Natural killer cell (primary cell): ENCODE measurements around the gene TRIM32. TPM values are rescaled to one million over a fixed set of nuclear protein-coding genes. Genes with fewer than 3 reads are reported as not detected.

ENCODE experiments used
- ATAC-seq, 3 donors: fragments of 150-1000 bp in 2 of 3; fragments of 200-7000 bp in 1 of 3; cut with Tn5 transposase; 1 replicate in 1 of 3; 2 replicates in 2 of 3; pipeline ENCODE4 v1.10.0; 2021; ENCODE audit warnings: mild to moderate bottlenecking in 2 of 3, moderate library complexity in 2 of 3
- DNase-seq, 2 donors: peaks; one replicate each; pipeline versions ENCODE4 v3.0.0 to v3.0.0-alpha.2; 2013 to 2021; ENCODE audit warnings: mixed read lengths in 1 of 2
- H3K27ac ChIP-seq: one replicate; pipeline ENCODE4 v1.5.1; 2013; ENCODE audit warnings: mild to moderate bottlenecking, low read length
- H3K27me3 ChIP-seq: one replicate; pipeline ENCODE4 v1.6.1; 2013; ENCODE audit warnings: low read length; ENCODE audit not compliant: control insufficient read depth, insufficient read depth
- H3K36me3 ChIP-seq: one replicate; pipeline ENCODE4 v1.6.1; 2013; ENCODE audit warnings: low read length; ENCODE audit not compliant: control insufficient read depth, insufficient read depth
- H3K4me1 ChIP-seq: one replicate; pipeline ENCODE4 v1.6.1; 2013; ENCODE audit warnings: low read length; ENCODE audit not compliant: control insufficient read depth, insufficient read depth
- H3K4me3 ChIP-seq: one replicate; pipeline ENCODE4 v1.5.1; 2013; ENCODE audit warnings: low read length
- H3K9me3 ChIP-seq: one replicate; pipeline ENCODE4 v1.6.1; 2013; ENCODE audit warnings: low read length; ENCODE audit not compliant: control insufficient read depth, insufficient read depth
- H3K27ac Mint-ChIP-seq, 2 donors: one replicate each; pipeline ENCODE4 v1.8.0; 2022; ENCODE audit warnings: mild to moderate bottlenecking in 2 of 2, mixed read lengths in 2 of 2, moderate library complexity in 1 of 2
- H3K27me3 Mint-ChIP-seq, 2 donors: one replicate each; pipeline ENCODE4 v1.8.0; 2022; ENCODE audit warnings: low read depth in 2 of 2, mixed read lengths in 2 of 2
- H3K36me3 Mint-ChIP-seq: one replicate; pipeline ENCODE4 v1.8.0; 2022; ENCODE audit warnings: mixed read lengths
- H3K4me1 Mint-ChIP-seq, 2 donors: one replicate each; pipeline ENCODE4 v1.8.0; 2022; ENCODE audit warnings: mixed read lengths in 2 of 2
- H3K4me3 Mint-ChIP-seq: one replicate; pipeline ENCODE4 v1.8.0; 2022; ENCODE audit warnings: mild to moderate bottlenecking, moderate library complexity, mixed read lengths
- H3K9me3 Mint-ChIP-seq, 2 donors: one replicate each; pipeline ENCODE4 v1.8.0; 2022; ENCODE audit warnings: mixed read lengths in 2 of 2
- WGBS: methylation state at CpG from one replicate; pipeline ENCODE4 v1.1.7; 2013; ENCODE audit warnings: missing lambda C conversion rate; ENCODE audit not compliant: insufficient coverage; 5-methylcytosine and 5-hydroxymethylcytosine counted together
- intact Hi-C: fragments of 100-400 bp; cut with micrococcal nuclease; formaldehyde crosslinking; loops from one replicate; pipeline ENCODE4 v1.14.2; 2022
- total RNA-seq, 4 donors: library from RNA; stranded (reverse); fragments of 120-200 nt in 1 of 4; gene quantifications; one replicate each; pipeline versions ENCODE4 v1.2.3 to v1.2.4, GENCODE V29; 2013 to 2022
- TF ChIP-seq, protein P1 (sequence below): fragments of 200-600 bp; IDR thresholded peaks from one replicate; pipeline ENCODE4 v1.8.0; 2022; ENCODE audit warnings: antibody characterized with exemption

The TRIM32 gene
- total RNA-seq, 3 donors from 2014 or later (not counting 1 experiment from before 2014, with no cell fraction given), result 8.1 to 12.6 (median 10.8) TPM

DNA sequence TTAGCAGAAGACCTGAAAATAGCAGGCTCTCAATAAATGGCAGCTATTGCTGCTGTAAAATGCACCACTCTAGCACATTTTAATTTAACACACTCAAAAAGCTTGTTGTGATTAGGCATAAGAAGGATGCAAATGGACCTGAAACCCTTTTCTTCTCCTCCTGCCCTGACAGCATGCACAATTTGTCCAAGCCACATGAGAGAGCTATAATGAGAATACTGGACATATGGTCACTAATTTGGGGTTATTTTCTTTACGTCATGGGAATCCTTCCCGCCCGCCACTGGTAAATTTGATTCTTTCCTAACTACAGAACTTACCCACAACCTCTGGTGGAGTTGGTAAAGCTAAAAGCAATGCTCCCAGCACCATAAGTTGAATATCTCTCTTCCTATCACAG is 62.1 kb downstream of the TRIM32 start:
- Histone ChIP-seq H3K27me3 (no peaks in the 10 kb centered on the region), H3K9me3 (no peaks in the 10 kb centered on the region), H3K4me1 (no peaks in the 10 kb centered on the region), H3K27ac (no peak overlapping the region), H3K36me3 (no peaks in the 10 kb centered on the region), H3K4me3 (no peak overlapping the region)
- ATAC-seq (no peak), DNase-seq (no peak)
- intact Hi-C loops, result no loop called here
- Mint-ChIP-seq H3K4me3 (no peak overlapping the region), H3K9me3 (peaks cover 0 to 4% of the 10 kb centered on the region in 2 donors), H3K4me1 (no peaks in the 10 kb centered on the region), H3K36me3 (no peaks in the 10 kb centered on the region), H3K27ac (no peak overlapping the region), H3K27me3 (peaks cover 0 to 8% of the 10 kb centered on the region in 2 donors)
- WGBS, result 100% methylated on average over 1 of the region's 3 CpGs
- TF ChIP-seq, protein P1, sequence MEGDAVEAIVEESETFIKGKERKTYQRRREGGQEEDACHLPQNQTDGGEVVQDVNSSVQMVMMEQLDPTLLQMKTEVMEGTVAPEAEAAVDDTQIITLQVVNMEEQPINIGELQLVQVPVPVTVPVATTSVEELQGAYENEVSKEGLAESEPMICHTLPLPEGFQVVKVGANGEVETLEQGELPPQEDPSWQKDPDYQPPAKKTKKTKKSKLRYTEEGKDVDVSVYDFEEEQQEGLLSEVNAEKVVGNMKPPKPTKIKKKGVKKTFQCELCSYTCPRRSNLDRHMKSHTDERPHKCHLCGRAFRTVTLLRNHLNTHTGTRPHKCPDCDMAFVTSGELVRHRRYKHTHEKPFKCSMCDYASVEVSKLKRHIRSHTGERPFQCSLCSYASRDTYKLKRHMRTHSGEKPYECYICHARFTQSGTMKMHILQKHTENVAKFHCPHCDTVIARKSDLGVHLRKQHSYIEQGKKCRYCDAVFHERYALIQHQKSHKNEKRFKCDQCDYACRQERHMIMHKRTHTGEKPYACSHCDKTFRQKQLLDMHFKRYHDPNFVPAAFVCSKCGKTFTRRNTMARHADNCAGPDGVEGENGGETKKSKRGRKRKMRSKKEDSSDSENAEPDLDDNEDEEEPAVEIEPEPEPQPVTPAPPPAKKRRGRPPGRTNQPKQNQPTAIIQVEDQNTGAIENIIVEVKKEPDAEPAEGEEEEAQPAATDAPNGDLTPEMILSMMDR, result no peak

DNA sequence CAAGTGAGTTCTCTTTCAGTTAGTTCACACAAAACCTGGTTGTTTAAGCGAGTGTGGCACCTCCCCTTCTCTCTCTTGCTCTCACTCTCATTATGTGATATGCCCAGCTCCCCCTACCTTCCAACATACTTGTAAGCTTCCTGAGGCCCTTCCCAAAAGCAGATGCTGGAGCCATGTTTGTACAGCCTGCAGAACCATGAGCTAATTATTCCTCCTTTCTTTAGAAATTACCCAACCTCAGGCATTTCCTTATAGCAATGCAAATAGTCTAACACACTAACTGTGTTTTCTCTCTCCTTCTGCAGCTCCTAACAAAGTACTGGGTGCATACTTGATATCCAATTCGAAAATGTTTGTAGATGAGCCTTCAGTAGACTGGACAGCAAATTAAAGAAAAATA is 62.7 kb downstream of the TRIM32 start:
- H3K4me3 Mint-ChIP-seq, result no peak overlapping the region
- peaks cover 0 to 4% of the 10 kb centered on the region in 2 donors for H3K9me3 Mint-ChIP-seq
- WGBS, result 88% methylated on average over 2 of the region's 2 CpGs
- no peak overlapping the region for H3K27ac ChIP-seq
- no peaks in the 10 kb centered on the region for H3K4me1 ChIP-seq
- H3K36me3 ChIP-seq, result no peaks in the 10 kb centered on the region
- no peaks in the 10 kb centered on the region for H3K36me3 Mint-ChIP-seq
- intact Hi-C loops, result no loop called here
- H3K27me3 ChIP-seq, result no peaks in the 10 kb centered on the region
- no peaks in the 10 kb centered on the region for H3K9me3 ChIP-seq
- H3K27ac Mint-ChIP-seq, result no peak overlapping the region
- H3K4me3 ChIP-seq, result no peak overlapping the region
- DNase-seq (no peak), ATAC-seq (no peak)
- TF ChIP-seq, protein P1, result no peak
- H3K4me1 Mint-ChIP-seq, result no peaks in the 10 kb centered on the region
- peaks cover 0 to 8% of the 10 kb centered on the region in 2 donors for H3K27me3 Mint-ChIP-seq

DNA sequence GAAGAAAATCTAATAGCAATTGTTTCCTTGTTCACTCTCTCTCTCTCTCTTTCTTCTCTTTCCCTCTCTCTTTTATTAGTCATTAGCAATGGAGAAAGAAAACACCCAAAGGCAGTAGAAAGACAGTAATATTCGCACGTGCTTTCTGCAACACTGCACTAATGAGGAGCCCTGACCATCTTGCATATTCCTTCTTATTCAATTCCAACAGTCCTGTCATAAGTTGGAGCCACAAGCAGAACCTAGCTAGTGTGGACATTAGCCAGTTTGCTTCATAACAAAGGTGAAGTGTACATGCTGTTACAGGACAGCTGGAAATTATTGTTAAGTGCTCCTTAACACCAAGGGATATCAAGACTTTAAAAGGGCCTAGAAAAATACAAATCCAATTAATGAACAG is 63.4 kb downstream of the TRIM32 start:
- H3K27me3 Mint-ChIP-seq, result peaks cover 0 to 9% of the 10 kb centered on the region in 2 donors
- H3K36me3 ChIP-seq, result no peaks in the 10 kb centered on the region
- intact Hi-C loops, result no loop called here
- no peaks in the 10 kb centered on the region for H3K4me1 Mint-ChIP-seq
- TF ChIP-seq, protein P1, result no peak
- peaks cover under 1 to 5% of the 10 kb centered on the region in 2 donors for H3K9me3 Mint-ChIP-seq
- H3K36me3 Mint-ChIP-seq, result no peaks in the 10 kb centered on the region
- H3K4me3 ChIP-seq, result no peak overlapping the region
- H3K4me3 Mint-ChIP-seq, result no peak overlapping the region
- no peaks in the 10 kb centered on the region for H3K4me1 ChIP-seq
- WGBS, result 100% methylated on average over 2 of the region's 2 CpGs
- no peak overlapping the region for H3K27ac ChIP-seq
- no peak overlapping the region for H3K27ac Mint-ChIP-seq
- H3K9me3 ChIP-seq, result no peaks in the 10 kb centered on the region
- DNase-seq (no peak), ATAC-seq (no peak)
- H3K27me3 ChIP-seq, result no peaks in the 10 kb centered on the region
